Thyroid gland (tissue), 4 donors: ENCODE measurements around the gene TM9SF4.
"Not testable (repeated sequence)": the region's sequence is repeated elsewhere in the genome, so short reads cannot be mapped to it uniquely, and the experiment has no call there.

Source experiments
- POLR2A ChIP-seq, 2 donors: fragments of 450-650 bp; IDR thresholded peaks; one replicate each; pipeline ENCODE4 v1.6.1; 2017; ENCODE audit warnings: antibody characterized with exemption in 2 of 2, mild to moderate bottlenecking in 2 of 2, moderate library complexity in 1 of 2
- TF ChIP-seq, protein P1 (sequence below), 6 experiments: fragments of 200-600 bp in 3 of 6; fragments of 450-650 bp in 3 of 6; sonication (generic) in 3 of 6; IDR thresholded peaks; one replicate each; pipeline ENCODE4 v1.5.1; 2016 to 2019; ENCODE audit warnings: antibody characterized with exemption in 6 of 6, mild to moderate bottlenecking in 2 of 6, inconsistent platforms in 1 of 6, moderate library complexity in 1 of 6

- TF ChIP-seq POLR2A (IDR thresholded peaks at IDR 0.05): not testable (repeated sequence)
- TF ChIP-seq, protein P1, sequence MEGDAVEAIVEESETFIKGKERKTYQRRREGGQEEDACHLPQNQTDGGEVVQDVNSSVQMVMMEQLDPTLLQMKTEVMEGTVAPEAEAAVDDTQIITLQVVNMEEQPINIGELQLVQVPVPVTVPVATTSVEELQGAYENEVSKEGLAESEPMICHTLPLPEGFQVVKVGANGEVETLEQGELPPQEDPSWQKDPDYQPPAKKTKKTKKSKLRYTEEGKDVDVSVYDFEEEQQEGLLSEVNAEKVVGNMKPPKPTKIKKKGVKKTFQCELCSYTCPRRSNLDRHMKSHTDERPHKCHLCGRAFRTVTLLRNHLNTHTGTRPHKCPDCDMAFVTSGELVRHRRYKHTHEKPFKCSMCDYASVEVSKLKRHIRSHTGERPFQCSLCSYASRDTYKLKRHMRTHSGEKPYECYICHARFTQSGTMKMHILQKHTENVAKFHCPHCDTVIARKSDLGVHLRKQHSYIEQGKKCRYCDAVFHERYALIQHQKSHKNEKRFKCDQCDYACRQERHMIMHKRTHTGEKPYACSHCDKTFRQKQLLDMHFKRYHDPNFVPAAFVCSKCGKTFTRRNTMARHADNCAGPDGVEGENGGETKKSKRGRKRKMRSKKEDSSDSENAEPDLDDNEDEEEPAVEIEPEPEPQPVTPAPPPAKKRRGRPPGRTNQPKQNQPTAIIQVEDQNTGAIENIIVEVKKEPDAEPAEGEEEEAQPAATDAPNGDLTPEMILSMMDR (IDR thresholded peaks at IDR 0.05): not testable (repeated sequence)
These were observed 87.1 kb downstream of the TM9SF4 start for GRCh38 chr20:32196613-32197012.
